ENCODE results near the gene TLK1.

The TLK1 gene

GRCh38 chr2:170943596-170943995, 217.1 kb downstream of the TLK1 start:
- no peak for DNase-seq (ENCODE audit: extremely low read depth, low read depth)
- TF ChIP-seq, protein P1, sequence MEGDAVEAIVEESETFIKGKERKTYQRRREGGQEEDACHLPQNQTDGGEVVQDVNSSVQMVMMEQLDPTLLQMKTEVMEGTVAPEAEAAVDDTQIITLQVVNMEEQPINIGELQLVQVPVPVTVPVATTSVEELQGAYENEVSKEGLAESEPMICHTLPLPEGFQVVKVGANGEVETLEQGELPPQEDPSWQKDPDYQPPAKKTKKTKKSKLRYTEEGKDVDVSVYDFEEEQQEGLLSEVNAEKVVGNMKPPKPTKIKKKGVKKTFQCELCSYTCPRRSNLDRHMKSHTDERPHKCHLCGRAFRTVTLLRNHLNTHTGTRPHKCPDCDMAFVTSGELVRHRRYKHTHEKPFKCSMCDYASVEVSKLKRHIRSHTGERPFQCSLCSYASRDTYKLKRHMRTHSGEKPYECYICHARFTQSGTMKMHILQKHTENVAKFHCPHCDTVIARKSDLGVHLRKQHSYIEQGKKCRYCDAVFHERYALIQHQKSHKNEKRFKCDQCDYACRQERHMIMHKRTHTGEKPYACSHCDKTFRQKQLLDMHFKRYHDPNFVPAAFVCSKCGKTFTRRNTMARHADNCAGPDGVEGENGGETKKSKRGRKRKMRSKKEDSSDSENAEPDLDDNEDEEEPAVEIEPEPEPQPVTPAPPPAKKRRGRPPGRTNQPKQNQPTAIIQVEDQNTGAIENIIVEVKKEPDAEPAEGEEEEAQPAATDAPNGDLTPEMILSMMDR (IDR thresholded peaks at IDR 0.05; ENCODE audit: low read depth, low read length), result no peak

DNA sequence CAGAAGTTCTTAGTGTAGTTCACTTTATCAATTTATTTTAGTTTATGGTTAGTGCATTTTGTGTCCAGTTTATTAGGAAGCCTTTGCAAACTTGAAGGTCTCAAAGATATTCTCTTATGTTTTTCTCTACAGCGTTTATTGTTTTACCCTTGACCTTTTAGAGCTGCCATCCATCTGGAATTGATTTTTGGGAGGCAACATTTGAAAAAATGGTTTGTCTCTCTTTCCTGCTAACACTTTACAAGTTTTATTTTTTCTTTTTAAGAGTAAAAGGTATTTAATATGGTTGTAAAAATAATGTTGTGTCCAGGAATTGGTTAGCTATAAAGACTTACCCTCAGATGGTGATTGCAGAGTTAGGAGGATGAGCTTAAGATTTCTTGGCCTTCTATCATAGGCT, 217.7 kb downstream of the TLK1 start:
- TF ChIP-seq, protein P1 (IDR thresholded peaks at IDR 0.05; ENCODE audit: low read depth, low read length), result no peak

DNA sequence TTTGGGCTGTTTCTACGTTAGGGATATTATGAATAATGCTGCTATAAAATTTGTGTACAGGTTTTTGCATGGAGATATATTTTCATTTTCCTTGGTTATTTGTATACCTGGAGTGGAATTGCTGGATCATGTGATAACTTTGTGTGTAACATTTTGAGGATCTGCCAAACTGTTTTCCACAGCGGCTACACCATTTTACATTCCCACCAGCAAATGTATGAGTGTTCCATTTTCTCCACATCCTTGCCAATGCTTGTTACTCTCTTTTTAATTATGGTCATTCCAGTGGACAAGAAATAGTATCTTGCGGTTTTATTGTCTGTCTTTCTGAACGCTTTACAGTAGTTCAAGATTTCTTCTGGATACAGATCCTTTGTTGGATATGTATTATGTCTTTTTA, 218.1 kb downstream of the TLK1 start:
- TF ChIP-seq, protein P1 (IDR thresholded peaks at IDR 0.05; ENCODE audit: low read depth, low read length), result no peak
- DNase-seq (ENCODE audit: extremely low read depth, low read depth), result no peak

More for the DNA sequence above, 217.7 kb downstream of the TLK1 start:
- DNase-seq (ENCODE audit: extremely low read depth, low read depth), result no peak
